HepG2 (cell line): ENCODE measurements around the gene PRADC1. TPM values are rescaled to one million over a fixed set of nuclear protein-coding genes. Genes with fewer than 3 reads are reported as not detected.

Source experiments
- ATAC-seq: fragments of 200-7000 bp; cut with Tn5 transposase; 3 replicates; pipeline ENCODE4 v1.9.1; 2020; ENCODE audit warnings: mild to moderate bottlenecking, moderate library complexity
- BruUV-seq: library from RNA; stranded (reverse); fragments of 400-500 nt; replicated peaks from 2 replicates; lab custom pipeline; 2021; lab: Mats Ljungman, UMichigan
- CTCF ChIA-PET: fragments of 300-600 bp; formaldehyde crosslinking; extraction: SDS; loops from one replicate; lab custom pipeline; 2021; ENCODE audit warnings: low total read pairs, inconsistent platforms, low intra/inter-chr PET ratio; lab: Yijun Ruan, JAX
- POLR2A ChIA-PET: fragments of 350-600 bp; sonication (Branson Sonifier 250); formaldehyde crosslinking; loops from one replicate; lab custom pipeline; 2020; ENCODE audit warnings: antibody characterized with exemption, inconsistent platforms; lab: Yijun Ruan, JAX
- DNase-seq: peaks from one replicate; pipeline ENCODE4 v3.0.0-alpha.2; 2015; ENCODE audit warnings: low spot score
- FAIRE-seq: peaks from 3 replicates; lab custom pipeline; 2011; peaks lifted over from hg19 to GRCh38; lab: Jason Lieb, UNC
- H2AFZ ChIP-seq: one replicate; pipeline ENCODE4 v1.6.1; 2011; ENCODE audit warnings: low read length, inconsistent platforms
- H3K27ac ChIP-seq: fragments of 300-600 bp; 3 replicates; pipeline ENCODE4 v1.8.0; 2011; ENCODE audit warnings: mixed run types, mild to moderate bottlenecking, mixed read lengths, low read length, inconsistent platforms; ENCODE audit not compliant: insufficient read depth; ENCODE audit errors: extremely low read length
- H3K27me3 ChIP-seq, 2 experiments: fragments of 200-600 bp in 1 of 2; 2 replicates in 1 of 2; 3 replicates in 1 of 2; pipeline versions ENCODE4 v1.6.0 to v1.8.0; 2011; ENCODE audit warnings: low read length in 2 of 2, mild to moderate bottlenecking in 2 of 2, moderate library complexity in 2 of 2, inconsistent platforms in 1 of 2; ENCODE audit not compliant: insufficient read depth in 2 of 2, control insufficient read depth in 1 of 2
- H3K36me3 ChIP-seq, 2 experiments: fragments of 200-600 bp in 1 of 2; replicated peaks in 1 of 2; 2 replicates in 1 of 2; 3 replicates in 1 of 2; pipeline versions ENCODE4 v1.5.1 to v1.8.0; 2011; ENCODE audit warnings: low read length in 2 of 2, inconsistent platforms in 1 of 2; ENCODE audit not compliant: insufficient read depth in 2 of 2, control insufficient read depth in 1 of 2
- H3K4me1 ChIP-seq: 2 replicates; pipeline ENCODE4 v1.5.1; 2012; ENCODE audit warnings: low read length, inconsistent platforms; ENCODE audit not compliant: insufficient read depth
- H3K4me2 ChIP-seq: 2 replicates; pipeline ENCODE4 v1.6.0; 2011; ENCODE audit warnings: low read depth, low read length, inconsistent platforms
- H3K4me3 ChIP-seq, 3 experiments: fragments of 200-600 bp in 1 of 3; sonication (generic), shearing (Covaris generic) in 1 of 3; replicated peaks in 1 of 3; 2 replicates each; pipeline ENCODE4 v1.5.1; 2011 to 2016; ENCODE audit warnings: low read length in 3 of 3, inconsistent platforms in 2 of 3, low read depth in 2 of 3, mild to moderate bottlenecking in 2 of 3, control low read depth in 1 of 3, mixed read lengths in 1 of 3; ENCODE audit not compliant: insufficient read depth in 1 of 3
- H3K79me2 ChIP-seq: one replicate; pipeline ENCODE4 v1.6.1; 2011; ENCODE audit warnings: low read length, inconsistent platforms; ENCODE audit not compliant: insufficient read depth
- H3K9ac ChIP-seq: 2 replicates; pipeline ENCODE4 v1.6.0; 2011; ENCODE audit warnings: mild to moderate bottlenecking, low read depth, low read length, inconsistent platforms; ENCODE audit not compliant: insufficient read depth
- H3K9me3 ChIP-seq: 2 replicates; pipeline ENCODE4 v1.5.1; 2012; ENCODE audit warnings: mild to moderate bottlenecking, low read length
- H4K20me1 ChIP-seq: 2 replicates; pipeline ENCODE4 v1.6.0; 2011; ENCODE audit warnings: inconsistent platforms, mild to moderate bottlenecking, low read length, moderate library complexity; ENCODE audit not compliant: insufficient read depth
- ATF7-NPFF ChIP-seq: sonication (generic); formaldehyde crosslinking; IDR thresholded peaks from 2 replicates; pipeline ENCODE4 v1.8.1; 2023; ENCODE audit warnings: mild to moderate bottlenecking, low read depth, missing genetic modification reagents, moderate library complexity
- CHD4 ChIP-seq: fragments of 200-600 bp; sonication (generic); IDR thresholded peaks from 2 replicates; pipeline ENCODE4 v1.7.0; 2017; ENCODE audit warnings: mild to moderate bottlenecking, low read length, borderline replicate concordance
- DNMT1 ChIP-seq: sonication (generic); formaldehyde crosslinking; IDR thresholded peaks from 2 replicates; pipeline ENCODE4 v1.5.1; 2020; ENCODE audit warnings: mild to moderate bottlenecking, missing genetic modification reagents
- ELF1 ChIP-seq: sonication (generic); formaldehyde crosslinking; IDR thresholded peaks from 2 replicates; pipeline ENCODE4 v1.4.0; 2020; ENCODE audit warnings: missing genetic modification reagents
- PCBP1 ChIP-seq: fragments of 200-400 bp; formaldehyde crosslinking; IDR thresholded peaks from 2 replicates; pipeline ENCODE4 v1.6.1; 2017; ENCODE audit warnings: mild to moderate bottlenecking, low read depth, low read length, borderline replicate concordance
- SETDB1 ChIP-seq: sonication (generic); formaldehyde crosslinking; IDR thresholded peaks from 2 replicates; pipeline ENCODE4 v1.5.1; 2020; ENCODE audit warnings: missing genetic modification reagents, mild to moderate bottlenecking, borderline replicate concordance
- ZMAT3 ChIP-seq: sonication (generic); formaldehyde crosslinking; conservative IDR thresholded peaks from 2 replicates; pipeline ENCODE4 v1.7.0; 2021; ENCODE audit warnings: missing genetic modification reagents
- ZNF598 ChIP-seq: sonication (generic); formaldehyde crosslinking; IDR thresholded peaks from 2 replicates; pipeline ENCODE4 v1.5.1; 2020; ENCODE audit warnings: mild to moderate bottlenecking, missing genetic modification reagents, borderline replicate concordance
- ZNF772 ChIP-seq: sonication (generic); formaldehyde crosslinking; IDR thresholded peaks from 2 replicates; pipeline ENCODE4 v1.5.0; 2020; ENCODE audit warnings: mild to moderate bottlenecking, missing genetic modification reagents
- WGBS: methylation state at CpG from one replicate; pipeline ENCODE4 v1.1.6; 2017; ENCODE audit warnings: low lambda C conversion rate; 5-methylcytosine and 5-hydroxymethylcytosine counted together
- in situ Hi-C: cut with HindIII; loops from 2 replicates; pipeline ENCODE4 v1.10.0; 2017; ENCODE audit warnings: low pct_unique_long_range_greater_than_20kb; ENCODE audit not compliant: extremely low pct_ligation_motif_present
- intact Hi-C: fragments of 100-400 bp; cut with micrococcal nuclease; formaldehyde crosslinking; loops from one replicate; pipeline ENCODE4 v1.10.0; 2022; ENCODE audit not compliant: unreplicated experiment
- polyA plus RNA-seq, 8 experiments: library from polyadenylated mRNA; depleted of rRNA in 3 of 8; stranded (reverse) in 7 of 8; unstranded in 1 of 8; fragments of >200 nt; fragmentation: Illumina TruSeq in 4 of 8; extraction: Trizol in 4 of 8; gene quantifications; 2 replicates each; pipeline versions ENCODE4 v1.2.1 to v1.2.3, GENCODE V29; 2011 to 2016; ENCODE audit warnings: low read depth in 4 of 8, missing spikeins in 1 of 8, mixed read lengths in 1 of 8; ENCODE audit not compliant: insufficient read depth in 1 of 8
- total RNA-seq, 5 experiments: library from RNA; depleted of rRNA; stranded (reverse); fragments of >200 nt; fragmentation: Illumina TruSeq; extraction: Trizol; gene quantifications; 2 replicates each; pipeline ENCODE4 v1.2.3, GENCODE V29; 2016; ENCODE audit warnings: low read depth in 1 of 5
- TF ChIP-seq, protein P1 (sequence below): sonication (generic); formaldehyde crosslinking; IDR thresholded peaks from 2 replicates; pipeline ENCODE4 v1.4.0; 2020; ENCODE audit warnings: missing genetic modification reagents

The PRADC1 gene
- total and polyA plus RNA-seq, 2 of the 13 experiments (the other 11 are each of a cell fraction or from before 2014, with no cell fraction given) = 12.1 to 37.2 TPM

DNA sequence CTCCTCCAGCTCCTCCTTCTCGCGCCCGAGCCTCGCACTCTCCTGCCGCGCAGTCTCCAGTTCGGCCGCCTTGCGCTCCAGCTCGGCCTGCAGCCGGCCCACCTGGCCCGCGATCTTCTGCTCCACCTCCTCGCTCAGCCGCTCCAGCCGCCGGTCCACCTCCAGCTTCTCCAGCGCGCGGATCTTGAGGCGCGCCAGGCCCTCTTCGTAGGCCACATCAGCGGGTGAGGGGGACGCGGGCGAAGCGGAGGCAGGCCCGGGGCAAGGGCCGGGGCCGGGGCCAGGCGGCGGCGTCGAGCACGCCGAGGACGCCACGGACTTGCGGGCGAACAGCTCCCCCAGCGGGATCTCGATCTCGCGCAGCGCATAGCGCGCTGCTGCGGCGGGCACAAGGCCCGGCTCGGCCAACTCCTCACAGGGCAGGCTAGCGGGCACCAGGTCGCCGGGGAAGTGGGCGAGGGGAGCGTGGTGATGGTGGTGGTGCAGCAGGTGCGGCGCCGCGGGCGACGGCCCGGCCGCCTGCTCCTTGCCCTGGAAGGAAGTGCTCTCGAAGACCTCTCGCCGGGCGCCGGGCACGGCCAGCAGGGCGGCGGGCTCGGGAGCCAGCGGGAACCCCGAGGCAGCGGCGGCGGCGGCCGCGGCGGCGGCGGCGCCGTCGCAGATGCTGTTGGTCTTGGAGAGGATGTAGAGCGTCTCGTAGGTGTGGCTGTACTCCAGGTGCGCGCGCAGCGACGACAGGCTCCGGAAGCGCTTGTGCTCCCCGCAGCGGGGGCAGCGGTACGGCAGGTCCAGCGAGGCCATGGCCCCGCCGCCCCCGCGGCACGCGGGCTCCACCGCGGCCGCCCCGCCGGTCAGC, 36.0 kb upstream of the PRADC1 start:
- in situ Hi-C loops = no loop called here
- Histone ChIP-seq H3K4me3 (no peak overlapping the region), H3K4me1 (peaks cover 7% of the 10 kb centered on the region), H3K79me2 (no peaks in the 10 kb centered on the region), H3K9ac (no peak overlapping the region), H2AFZ (no peak overlapping the region), H3K9me3 (no peaks in the 10 kb centered on the region), H3K4me2 (no peak overlapping the region), H3K27ac (no peak overlapping the region), H3K27me3 (no peaks in the 10 kb centered on the region), H3K36me3 (peaks cover 0 to 3% of the 10 kb centered on the region in 2 experiments; a peak in 3 of 5 replicates), H4K20me1 (no peaks in the 10 kb centered on the region)
- DNase-seq = no peak
- CTCF ChIA-PET = no interaction called here
- BruUV-seq = no TSS peak
- 98% methylated on average over 112 of the region's 113 CpGs for WGBS
- POLR2A ChIA-PET = no interaction called here
- ATAC-seq = no peak
- FAIRE-seq = no peak
- intact Hi-C loops = no loop called here
- TF ChIP-seq DNMT1 (CRISPR knock-in tag) = peak; percentile 14; the same call in 1 of the 2 replicates
- no peak for TF ChIP-seq ZMAT3 (CRISPR knock-in tag)

DNA sequence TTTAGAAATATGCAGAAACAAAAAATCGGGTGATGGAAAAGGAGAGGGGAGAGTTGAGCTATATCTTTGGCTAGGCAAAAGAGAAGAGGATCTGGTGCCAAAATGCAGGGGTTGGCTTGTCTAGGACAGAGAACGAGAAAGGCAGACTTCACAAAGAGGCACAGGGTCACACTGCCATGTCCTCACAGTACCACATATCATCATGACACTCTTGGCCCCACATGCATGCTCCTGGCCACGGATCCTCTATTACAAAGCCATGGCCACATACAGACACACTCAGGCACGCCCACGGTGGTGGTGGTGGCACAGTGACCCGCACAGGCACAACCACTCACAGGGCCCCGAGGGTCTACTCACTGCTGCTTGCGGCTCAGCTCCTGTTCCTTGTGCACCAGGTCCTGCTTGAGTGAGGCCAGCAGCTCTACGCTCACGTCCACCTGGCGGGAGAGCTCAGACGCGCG, 35.4 kb upstream of the PRADC1 start:
- no peak for ATAC-seq
- ChIA-PET POLR2A (no interaction called here), CTCF (no interaction called here)
- Histone ChIP-seq H2AFZ (no peak overlapping the region), H3K4me1 (peaks cover 14% of the 10 kb centered on the region), H3K9ac (no peak overlapping the region), H3K36me3 (peaks cover 0 to 3% of the 10 kb centered on the region in 2 experiments; a peak in 3 of 5 replicates), H3K4me3 (no peak overlapping the region), H3K27ac (no peak overlapping the region), H3K4me2 (no peak overlapping the region), H3K9me3 (no peaks in the 10 kb centered on the region), H3K79me2 (no peaks in the 10 kb centered on the region), H4K20me1 (no peaks in the 10 kb centered on the region), H3K27me3 (no peaks in the 10 kb centered on the region)
- WGBS = 94% methylated on average over 14 of the region's 14 CpGs
- intact Hi-C loops = no loop called here
- no TSS peak for BruUV-seq
- no peak for FAIRE-seq
- in situ Hi-C loops = no loop called here
- no peak for DNase-seq
- TF ChIP-seq ATF7-NPFF (CRISPR knock-in tag) (no peak), ZNF772 (CRISPR knock-in tag) (no peak), ZNF598 (no peak), CHD4 (no peak), SETDB1 (CRISPR knock-in tag) (no peak), PCBP1 (no peak), ELF1 (CRISPR knock-in tag) (no peak)
- TF ChIP-seq, protein P1, sequence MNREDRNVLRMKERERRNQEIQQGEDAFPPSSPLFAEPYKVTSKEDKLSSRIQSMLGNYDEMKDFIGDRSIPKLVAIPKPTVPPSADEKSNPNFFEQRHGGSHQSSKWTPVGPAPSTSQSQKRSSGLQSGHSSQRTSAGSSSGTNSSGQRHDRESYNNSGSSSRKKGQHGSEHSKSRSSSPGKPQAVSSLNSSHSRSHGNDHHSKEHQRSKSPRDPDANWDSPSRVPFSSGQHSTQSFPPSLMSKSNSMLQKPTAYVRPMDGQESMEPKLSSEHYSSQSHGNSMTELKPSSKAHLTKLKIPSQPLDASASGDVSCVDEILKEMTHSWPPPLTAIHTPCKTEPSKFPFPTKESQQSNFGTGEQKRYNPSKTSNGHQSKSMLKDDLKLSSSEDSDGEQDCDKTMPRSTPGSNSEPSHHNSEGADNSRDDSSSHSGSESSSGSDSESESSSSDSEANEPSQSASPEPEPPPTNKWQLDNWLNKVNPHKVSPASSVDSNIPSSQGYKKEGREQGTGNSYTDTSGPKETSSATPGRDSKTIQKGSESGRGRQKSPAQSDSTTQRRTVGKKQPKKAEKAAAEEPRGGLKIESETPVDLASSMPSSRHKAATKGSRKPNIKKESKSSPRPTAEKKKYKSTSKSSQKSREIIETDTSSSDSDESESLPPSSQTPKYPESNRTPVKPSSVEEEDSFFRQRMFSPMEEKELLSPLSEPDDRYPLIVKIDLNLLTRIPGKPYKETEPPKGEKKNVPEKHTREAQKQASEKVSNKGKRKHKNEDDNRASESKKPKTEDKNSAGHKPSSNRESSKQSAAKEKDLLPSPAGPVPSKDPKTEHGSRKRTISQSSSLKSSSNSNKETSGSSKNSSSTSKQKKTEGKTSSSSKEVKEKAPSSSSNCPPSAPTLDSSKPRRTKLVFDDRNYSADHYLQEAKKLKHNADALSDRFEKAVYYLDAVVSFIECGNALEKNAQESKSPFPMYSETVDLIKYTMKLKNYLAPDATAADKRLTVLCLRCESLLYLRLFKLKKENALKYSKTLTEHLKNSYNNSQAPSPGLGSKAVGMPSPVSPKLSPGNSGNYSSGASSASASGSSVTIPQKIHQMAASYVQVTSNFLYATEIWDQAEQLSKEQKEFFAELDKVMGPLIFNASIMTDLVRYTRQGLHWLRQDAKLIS (CRISPR knock-in tag) = no peak
